WTC11 (cell line): Measurements from ENCODE around the gene TSNAXIP1. TPM values are rescaled to one million over a fixed set of nuclear protein-coding genes. Genes with fewer than 3 reads are reported as not detected.

Source experiments
- ATAC-seq: fragments of 200-7000 bp; cut with Tn5 transposase; 2 replicates; pipeline ENCODE4 v1.10.0; 2021; ENCODE audit warnings: mild to moderate bottlenecking, moderate library complexity
- CTCF ChIA-PET: fragments of 300-600 bp; sonication (Branson Sonifier 250); formaldehyde crosslinking; loops from one replicate; lab custom pipeline; 2021; ENCODE audit warnings: antibody characterized with exemption; lab: Charles Lee
- POLR2A ChIA-PET: fragments of 350-600 bp; sonication (Branson Sonifier 250); formaldehyde crosslinking; loops from one replicate; lab custom pipeline; 2021; ENCODE audit warnings: antibody characterized with exemption; lab: Charles Lee
- DNase-seq: peaks from one replicate; pipeline ENCODE4 v3.0.0; 2021; ENCODE audit warnings: low spot score
- H3K27ac Mint-ChIP-seq: 2 replicates; pipeline ENCODE4 v1.8.0; 2021; ENCODE audit warnings: mixed read lengths
- H3K27me3 Mint-ChIP-seq: 2 replicates; pipeline ENCODE4 v1.8.0; 2021; ENCODE audit warnings: low read depth, mild to moderate bottlenecking, moderate library complexity, mixed read lengths
- H3K36me3 Mint-ChIP-seq: 2 replicates; pipeline ENCODE4 v1.8.0; 2021; ENCODE audit warnings: mixed read lengths
- H3K4me1 Mint-ChIP-seq: 2 replicates; pipeline ENCODE4 v1.8.0; 2022; ENCODE audit warnings: mixed read lengths
- H3K4me3 Mint-ChIP-seq: 2 replicates; pipeline ENCODE4 v1.8.0; 2021; ENCODE audit warnings: mild to moderate bottlenecking, moderate library complexity, mixed read lengths
- H3K9me3 Mint-ChIP-seq: 2 replicates; pipeline ENCODE4 v1.8.0; 2021; ENCODE audit warnings: mixed read lengths
- ATF1 ChIP-seq: sonication (generic); formaldehyde crosslinking; IDR thresholded peaks from 2 replicates; pipeline ENCODE4 v1.8.1; 2023; ENCODE audit warnings: mild to moderate bottlenecking, moderate library complexity, missing genetic modification reagents
- EMX1 ChIP-seq: fragments of 250-450 bp; sonication (Bioruptor Pico); IDR thresholded peaks from 2 replicates; pipeline ENCODE4 v1.8.0; 2021; ENCODE audit warnings: mild to moderate bottlenecking
- FOXP1 ChIP-seq: sonication (generic); formaldehyde crosslinking; IDR thresholded peaks from 2 replicates; pipeline ENCODE4 v1.8.0; 2022; ENCODE audit warnings: missing genetic modification reagents, mild to moderate bottlenecking, moderate library complexity, borderline replicate concordance
- HMGXB4 ChIP-seq: sonication (generic); formaldehyde crosslinking; IDR thresholded peaks from 2 replicates; pipeline ENCODE4 v1.8.1; 2023; ENCODE audit warnings: mild to moderate bottlenecking, moderate library complexity, missing genetic modification reagents
- JAZF1 ChIP-seq: fragments of 250-450 bp; sonication (Bioruptor Pico); IDR thresholded peaks from 2 replicates; pipeline ENCODE4 v1.9.0; 2021; ENCODE audit warnings: moderate library complexity, mild to moderate bottlenecking, inconsistent platforms
- NFE2L1 ChIP-seq: sonication (generic); formaldehyde crosslinking; IDR thresholded peaks from 2 replicates; pipeline ENCODE4 v1.8.1; 2023; ENCODE audit warnings: missing genetic modification reagents
- PRDM15 ChIP-seq: sonication (generic); formaldehyde crosslinking; IDR thresholded peaks from 2 replicates; pipeline ENCODE4 v1.8.0; 2022; ENCODE audit warnings: missing genetic modification reagents
- RELA ChIP-seq: sonication (generic); formaldehyde crosslinking; IDR thresholded peaks from 2 replicates; pipeline ENCODE4 v1.8.1; 2022; ENCODE audit warnings: missing genetic modification reagents, mild to moderate bottlenecking, borderline replicate concordance
- SMAD3 ChIP-seq: sonication (generic); formaldehyde crosslinking; IDR thresholded peaks from 2 replicates; pipeline ENCODE4 v1.8.0; 2022; ENCODE audit warnings: missing genetic modification reagents, mild to moderate bottlenecking, borderline replicate concordance
- ZMAT4 ChIP-seq: fragments of 250-450 bp; sonication (Bioruptor Pico); IDR thresholded peaks from 2 replicates; pipeline ENCODE4 v1.9.0; 2021; ENCODE audit warnings: mild to moderate bottlenecking
- ZNF423 ChIP-seq: fragments of 250-450 bp; sonication (Bioruptor Pico); IDR thresholded peaks from 2 replicates; pipeline ENCODE4 v2.1.2; 2022; ENCODE audit warnings: mild to moderate bottlenecking, moderate library complexity
- total RNA-seq: library from RNA; stranded (reverse); gene quantifications from 3 replicates; pipeline ENCODE4 v1.2.3, GENCODE V29; 2021
- TF ChIP-seq, protein P1 (sequence below): sonication (generic); formaldehyde crosslinking; IDR thresholded peaks from 2 replicates; pipeline ENCODE4 v1.8.0; 2023; ENCODE audit warnings: mild to moderate bottlenecking, missing genetic modification reagents
- TF ChIP-seq, protein P2 (sequence below): sonication (generic); formaldehyde crosslinking; IDR thresholded peaks from 2 replicates; pipeline ENCODE4 v1.8.1; 2023; ENCODE audit warnings: mild to moderate bottlenecking, missing genetic modification reagents, moderate library complexity
- TF ChIP-seq, protein P3 (sequence below): sonication (generic); formaldehyde crosslinking; IDR thresholded peaks from 2 replicates; pipeline ENCODE4 v1.8.0; 2022; ENCODE audit warnings: mild to moderate bottlenecking, missing genetic modification reagents
- TF ChIP-seq, protein P4 (sequence below): sonication (generic); formaldehyde crosslinking; IDR thresholded peaks from 2 replicates; pipeline ENCODE4 v1.8.0; 2023; ENCODE audit warnings: missing genetic modification reagents
- TF ChIP-seq, protein P5 (sequence below): fragments of 200-600 bp; IDR thresholded peaks from 2 replicates; pipeline ENCODE4 v1.8.0; 2022; ENCODE audit warnings: antibody characterized with exemption
- TF ChIP-seq, protein P6 (sequence below): sonication (generic); formaldehyde crosslinking; IDR thresholded peaks from 2 replicates; pipeline ENCODE4 v1.8.1; 2023; ENCODE audit warnings: mild to moderate bottlenecking, missing genetic modification reagents

TSNAXIP1 gene
- total RNA-seq, 1 experiment from 2014 or later: 0.48 TPM

DNA sequence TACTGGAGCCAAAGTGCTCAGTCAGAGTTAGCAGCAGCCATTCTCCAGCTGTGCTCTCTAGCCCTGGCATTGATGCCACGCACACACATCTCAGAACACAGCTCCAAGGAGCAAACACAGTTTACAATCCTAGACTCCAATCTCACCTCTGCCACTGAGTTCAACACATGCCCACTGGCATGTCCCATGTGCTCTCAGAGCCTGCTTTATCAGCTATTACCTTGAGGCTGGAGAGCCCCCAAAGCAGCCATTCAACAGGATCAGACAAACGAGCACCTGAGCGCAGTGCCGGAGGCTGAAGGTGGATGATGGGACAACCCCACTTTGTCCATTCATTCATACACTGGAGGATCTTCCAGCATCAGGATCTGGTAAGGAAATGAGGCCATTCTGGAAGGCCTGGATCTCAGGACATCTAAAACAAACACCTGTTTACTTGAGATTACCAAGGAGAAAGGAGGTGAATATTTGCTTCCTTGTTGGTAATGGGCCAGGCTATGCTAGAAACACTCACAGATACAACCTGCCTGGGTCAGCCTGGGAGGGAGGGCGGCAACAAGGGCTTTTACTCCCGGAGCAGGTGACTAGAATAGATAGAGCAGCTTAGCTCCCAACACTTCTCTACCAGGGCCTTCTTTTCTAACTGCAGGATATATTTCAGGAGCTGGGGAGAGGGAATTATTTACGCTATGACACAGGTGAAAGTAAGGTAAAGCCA is 25.7 kb upstream of the TSNAXIP1 start (continued):
- TF ChIP-seq, protein P1, sequence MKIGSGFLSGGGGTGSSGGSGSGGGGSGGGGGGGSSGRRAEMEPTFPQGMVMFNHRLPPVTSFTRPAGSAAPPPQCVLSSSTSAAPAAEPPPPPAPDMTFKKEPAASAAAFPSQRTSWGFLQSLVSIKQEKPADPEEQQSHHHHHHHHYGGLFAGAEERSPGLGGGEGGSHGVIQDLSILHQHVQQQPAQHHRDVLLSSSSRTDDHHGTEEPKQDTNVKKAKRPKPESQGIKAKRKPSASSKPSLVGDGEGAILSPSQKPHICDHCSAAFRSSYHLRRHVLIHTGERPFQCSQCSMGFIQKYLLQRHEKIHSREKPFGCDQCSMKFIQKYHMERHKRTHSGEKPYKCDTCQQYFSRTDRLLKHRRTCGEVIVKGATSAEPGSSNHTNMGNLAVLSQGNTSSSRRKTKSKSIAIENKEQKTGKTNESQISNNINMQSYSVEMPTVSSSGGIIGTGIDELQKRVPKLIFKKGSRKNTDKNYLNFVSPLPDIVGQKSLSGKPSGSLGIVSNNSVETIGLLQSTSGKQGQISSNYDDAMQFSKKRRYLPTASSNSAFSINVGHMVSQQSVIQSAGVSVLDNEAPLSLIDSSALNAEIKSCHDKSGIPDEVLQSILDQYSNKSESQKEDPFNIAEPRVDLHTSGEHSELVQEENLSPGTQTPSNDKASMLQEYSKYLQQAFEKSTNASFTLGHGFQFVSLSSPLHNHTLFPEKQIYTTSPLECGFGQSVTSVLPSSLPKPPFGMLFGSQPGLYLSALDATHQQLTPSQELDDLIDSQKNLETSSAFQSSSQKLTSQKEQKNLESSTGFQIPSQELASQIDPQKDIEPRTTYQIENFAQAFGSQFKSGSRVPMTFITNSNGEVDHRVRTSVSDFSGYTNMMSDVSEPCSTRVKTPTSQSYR (CRISPR knock-in tag): no peak
- TF ChIP-seq HMGXB4 (CRISPR knock-in tag): no peak
- no peak for TF ChIP-seq NFE2L1 (CRISPR knock-in tag)
- TF ChIP-seq, protein P2, sequence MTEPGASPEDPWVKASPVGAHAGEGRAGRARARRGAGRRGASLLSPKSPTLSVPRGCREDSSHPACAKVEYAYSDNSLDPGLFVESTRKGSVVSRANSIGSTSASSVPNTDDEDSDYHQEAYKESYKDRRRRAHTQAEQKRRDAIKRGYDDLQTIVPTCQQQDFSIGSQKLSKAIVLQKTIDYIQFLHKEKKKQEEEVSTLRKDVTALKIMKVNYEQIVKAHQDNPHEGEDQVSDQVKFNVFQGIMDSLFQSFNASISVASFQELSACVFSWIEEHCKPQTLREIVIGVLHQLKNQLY (CRISPR knock-in tag): no peak

GRCh38 chr16:67781565-67781921 is 25.1 kb upstream of the TSNAXIP1 start:
- no peaks in the 10 kb centered on the region for H3K36me3 Mint-ChIP-seq
- POLR2A ChIA-PET: interaction anchor here (0.5 kb wide), 1 partner anchor 49 kb away, joined by 5 read pairs; no protein-coding TSS in a partner anchor
- CTCF ChIA-PET: interaction anchor here (1.3 kb wide), 1 partner anchor 35 kb away, joined by 5 read pairs; no protein-coding TSS in a partner anchor
- H3K9me3 Mint-ChIP-seq: no peaks in the 10 kb centered on the region
- no peak overlapping the region for H3K4me3 Mint-ChIP-seq
- H3K27me3 Mint-ChIP-seq: no peaks in the 10 kb centered on the region
- DNase-seq: no peak
- H3K27ac Mint-ChIP-seq: peak overlapping the region; percentile 37; the same call in 1 of the 2 replicates
- ATAC-seq: no peak
- peaks cover 6% of the 10 kb centered on the region for H3K4me1 Mint-ChIP-seq
- no peak for TF ChIP-seq JAZF1 (CRISPR knock-in tag)
- no peak for TF ChIP-seq SMAD3 (CRISPR knock-in tag)
- TF ChIP-seq, protein P3, sequence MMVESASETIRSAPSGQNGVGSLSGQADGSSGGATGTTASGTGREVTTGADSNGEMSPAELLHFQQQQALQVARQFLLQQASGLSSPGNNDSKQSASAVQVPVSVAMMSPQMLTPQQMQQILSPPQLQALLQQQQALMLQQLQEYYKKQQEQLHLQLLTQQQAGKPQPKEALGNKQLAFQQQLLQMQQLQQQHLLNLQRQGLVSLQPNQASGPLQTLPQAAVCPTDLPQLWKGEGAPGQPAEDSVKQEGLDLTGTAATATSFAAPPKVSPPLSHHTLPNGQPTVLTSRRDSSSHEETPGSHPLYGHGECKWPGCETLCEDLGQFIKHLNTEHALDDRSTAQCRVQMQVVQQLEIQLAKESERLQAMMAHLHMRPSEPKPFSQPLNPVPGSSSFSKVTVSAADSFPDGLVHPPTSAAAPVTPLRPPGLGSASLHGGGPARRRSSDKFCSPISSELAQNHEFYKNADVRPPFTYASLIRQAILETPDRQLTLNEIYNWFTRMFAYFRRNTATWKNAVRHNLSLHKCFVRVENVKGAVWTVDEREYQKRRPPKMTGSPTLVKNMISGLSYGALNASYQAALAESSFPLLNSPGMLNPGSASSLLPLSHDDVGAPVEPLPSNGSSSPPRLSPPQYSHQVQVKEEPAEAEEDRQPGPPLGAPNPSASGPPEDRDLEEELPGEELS (CRISPR knock-in tag): no peak
- TF ChIP-seq HMGXB4 (CRISPR knock-in tag): no peak
- TF ChIP-seq, protein P4, sequence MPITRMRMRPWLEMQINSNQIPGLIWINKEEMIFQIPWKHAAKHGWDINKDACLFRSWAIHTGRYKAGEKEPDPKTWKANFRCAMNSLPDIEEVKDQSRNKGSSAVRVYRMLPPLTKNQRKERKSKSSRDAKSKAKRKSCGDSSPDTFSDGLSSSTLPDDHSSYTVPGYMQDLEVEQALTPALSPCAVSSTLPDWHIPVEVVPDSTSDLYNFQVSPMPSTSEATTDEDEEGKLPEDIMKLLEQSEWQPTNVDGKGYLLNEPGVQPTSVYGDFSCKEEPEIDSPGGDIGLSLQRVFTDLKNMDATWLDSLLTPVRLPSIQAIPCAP: no peak
- TF ChIP-seq, protein P5, sequence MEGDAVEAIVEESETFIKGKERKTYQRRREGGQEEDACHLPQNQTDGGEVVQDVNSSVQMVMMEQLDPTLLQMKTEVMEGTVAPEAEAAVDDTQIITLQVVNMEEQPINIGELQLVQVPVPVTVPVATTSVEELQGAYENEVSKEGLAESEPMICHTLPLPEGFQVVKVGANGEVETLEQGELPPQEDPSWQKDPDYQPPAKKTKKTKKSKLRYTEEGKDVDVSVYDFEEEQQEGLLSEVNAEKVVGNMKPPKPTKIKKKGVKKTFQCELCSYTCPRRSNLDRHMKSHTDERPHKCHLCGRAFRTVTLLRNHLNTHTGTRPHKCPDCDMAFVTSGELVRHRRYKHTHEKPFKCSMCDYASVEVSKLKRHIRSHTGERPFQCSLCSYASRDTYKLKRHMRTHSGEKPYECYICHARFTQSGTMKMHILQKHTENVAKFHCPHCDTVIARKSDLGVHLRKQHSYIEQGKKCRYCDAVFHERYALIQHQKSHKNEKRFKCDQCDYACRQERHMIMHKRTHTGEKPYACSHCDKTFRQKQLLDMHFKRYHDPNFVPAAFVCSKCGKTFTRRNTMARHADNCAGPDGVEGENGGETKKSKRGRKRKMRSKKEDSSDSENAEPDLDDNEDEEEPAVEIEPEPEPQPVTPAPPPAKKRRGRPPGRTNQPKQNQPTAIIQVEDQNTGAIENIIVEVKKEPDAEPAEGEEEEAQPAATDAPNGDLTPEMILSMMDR: no peak
- TF ChIP-seq RELA: no peak
- no peak for TF ChIP-seq PRDM15 (CRISPR knock-in tag)
- TF ChIP-seq ZMAT4: no peak
- TF ChIP-seq, protein P6, sequence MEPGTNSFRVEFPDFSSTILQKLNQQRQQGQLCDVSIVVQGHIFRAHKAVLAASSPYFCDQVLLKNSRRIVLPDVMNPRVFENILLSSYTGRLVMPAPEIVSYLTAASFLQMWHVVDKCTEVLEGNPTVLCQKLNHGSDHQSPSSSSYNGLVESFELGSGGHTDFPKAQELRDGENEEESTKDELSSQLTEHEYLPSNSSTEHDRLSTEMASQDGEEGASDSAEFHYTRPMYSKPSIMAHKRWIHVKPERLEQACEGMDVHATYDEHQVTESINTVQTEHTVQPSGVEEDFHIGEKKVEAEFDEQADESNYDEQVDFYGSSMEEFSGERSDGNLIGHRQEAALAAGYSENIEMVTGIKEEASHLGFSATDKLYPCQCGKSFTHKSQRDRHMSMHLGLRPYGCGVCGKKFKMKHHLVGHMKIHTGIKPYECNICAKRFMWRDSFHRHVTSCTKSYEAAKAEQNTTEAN (CRISPR knock-in tag): no peak
- no peak for TF ChIP-seq ZNF423 (CRISPR knock-in tag)
- no peak for TF ChIP-seq ATF1 (CRISPR knock-in tag)
- no peak for TF ChIP-seq FOXP1 (CRISPR knock-in tag)
- TF ChIP-seq EMX1 (CRISPR knock-in tag): no peak
